Progenitor cell of endocrine pancreas (in vitro differentiated cells): ENCODE results near the gene ZDHHC8. TPM values are rescaled to one million over a fixed set of nuclear protein-coding genes. Genes with fewer than 3 reads are reported as not detected.

Experiments
- DNase-seq: peaks from one replicate; pipeline ENCODE4 v3.0.0; 2021; ENCODE audit warnings: low spot score; ENCODE audit not compliant: unreplicated experiment
- H3K27ac Mint-ChIP-seq: 2 replicates; pipeline ENCODE4 v1.8.0; 2021; ENCODE audit warnings: mild to moderate bottlenecking, moderate library complexity, mixed read lengths
- H3K27me3 Mint-ChIP-seq: 2 replicates; pipeline ENCODE4 v1.8.0; 2021; ENCODE audit warnings: mixed read lengths
- H3K36me3 Mint-ChIP-seq: 2 replicates; pipeline ENCODE4 v1.8.0; 2022; ENCODE audit warnings: mixed read lengths; ENCODE audit not compliant: insufficient read depth
- H3K4me1 Mint-ChIP-seq: 2 replicates; pipeline ENCODE4 v1.8.0; 2021; ENCODE audit warnings: low read depth, mixed read lengths
- H3K4me3 Mint-ChIP-seq: 2 replicates; pipeline ENCODE4 v1.8.0; 2021; ENCODE audit warnings: low read depth, mild to moderate bottlenecking, moderate library complexity, mixed read lengths
- H3K9me3 Mint-ChIP-seq: 2 replicates; pipeline ENCODE4 v1.8.0; 2021; ENCODE audit warnings: low read depth, mixed read lengths
- CTCF ChIP-seq: fragments of 200-600 bp; sonication (generic); IDR thresholded peaks from one replicate; pipeline ENCODE4 v1.5.0; 2021; ENCODE audit warnings: antibody characterized with exemption, mild to moderate bottlenecking; ENCODE audit not compliant: unreplicated experiment
- total RNA-seq: library from RNA; stranded (reverse); gene quantifications from 2 replicates; pipeline ENCODE4 v1.2.1, GENCODE V29; 2021

Gene ZDHHC8
- total RNA-seq, 1 donor from 2014 or later = 82.1 TPM

GRCh38 chr22:20177217-20177911, 45.8 kb downstream of the ZDHHC8 start:
- TF ChIP-seq CTCF = no peak

GRCh38 chr22:20178075-20178914, 46.7 kb downstream of the ZDHHC8 start:
- DNase-seq = no peak
- Mint-ChIP-seq H3K4me3 (no peak overlapping the region), H3K9me3 (no peaks in the 10 kb centered on the region), H3K27ac (no peak overlapping the region), H3K36me3 (no peaks in the 10 kb centered on the region), H3K4me1 (peaks cover 19% of the 10 kb centered on the region), H3K27me3 (no peaks in the 10 kb centered on the region)
- no peak for TF ChIP-seq CTCF

More at GRCh38 chr22:20177217-20177911, 45.8 kb downstream of the ZDHHC8 start:
- DNase-seq = no peak
- Mint-ChIP-seq H3K4me3 (no peak overlapping the region), H3K27ac (peak overlapping the region; percentile 64), H3K27me3 (no peaks in the 10 kb centered on the region), H3K4me1 (peaks cover 19% of the 10 kb centered on the region), H3K36me3 (no peaks in the 10 kb centered on the region), H3K9me3 (no peaks in the 10 kb centered on the region)

- no peaks in the 10 kb centered on the region for H3K36me3 Mint-ChIP-seq
- no peaks in the 10 kb centered on the region for H3K27me3 Mint-ChIP-seq
- H3K27ac Mint-ChIP-seq = no peak overlapping the region
- no peak for DNase-seq
- TF ChIP-seq CTCF = no peak
- H3K4me3 Mint-ChIP-seq = no peak overlapping the region
- no peaks in the 10 kb centered on the region for H3K9me3 Mint-ChIP-seq
- peaks cover 14% of the 10 kb centered on the region for H3K4me1 Mint-ChIP-seq
Observed at GRCh38 chr22:20178915-20179227, 47.3 kb downstream of the ZDHHC8 start.

- no peak overlapping the region for H3K27ac Mint-ChIP-seq
- no peak for DNase-seq
- TF ChIP-seq CTCF = no peak
- H3K4me3 Mint-ChIP-seq = no peak overlapping the region
- H3K36me3 Mint-ChIP-seq = no peaks in the 10 kb centered on the region
- no peaks in the 10 kb centered on the region for H3K27me3 Mint-ChIP-seq
- peaks cover 8% of the 10 kb centered on the region for H3K4me1 Mint-ChIP-seq
- H3K9me3 Mint-ChIP-seq = no peaks in the 10 kb centered on the region
Observed at GRCh38 chr22:20179455-20180244, 48.0 kb downstream of the ZDHHC8 start.

GRCh38 chr22:20180245-20180630, 48.6 kb downstream of the ZDHHC8 start:
- TF ChIP-seq CTCF = peak; percentile 55
- H3K27me3 Mint-ChIP-seq = no peaks in the 10 kb centered on the region
- no peak overlapping the region for H3K4me3 Mint-ChIP-seq
- no peak overlapping the region for H3K27ac Mint-ChIP-seq
- no peaks in the 10 kb centered on the region for H3K36me3 Mint-ChIP-seq
- no peak for DNase-seq
- peaks cover 7% of the 10 kb centered on the region for H3K4me1 Mint-ChIP-seq
- no peaks in the 10 kb centered on the region for H3K9me3 Mint-ChIP-seq
